Measurements from ENCODE around the gene MUC3A. TPM values are rescaled to one million over a fixed set of nuclear protein-coding genes. Genes with fewer than 3 reads are reported as not detected.
A peak's percentile ranks its signal among the peaks of the same experiment; 100 is the strongest.

Gene MUC3A
- total RNA-seq, 4 donors from 2014 or later: 0.31 TPM; not detected in 3

GRCh38 chr7:101012931-101013330 lies 63.6 kb downstream of the MUC3A start:
- Histone ChIP-seq H3K4me3 (no peak overlapping the region), H3K27ac (no peak overlapping the region), H3K27me3 (peaks cover 35% of the 10 kb centered on the region), H3K36me3 (peaks cover 0 to 7% of the 10 kb centered on the region in 2 donors), H3K9me3 (no peaks in the 10 kb centered on the region), H3K4me1 (peaks cover 0 to 16% (median 3%) of the 10 kb centered on the region in 3 donors)
- WGBS, 2 donors (ENCODE audit: low coverage in 1 of 2): 100% methylated on average over 3 of the region's 6 CpGs; no CpG with 5 or more reads in 1 of the 2 donors
- no peak for ATAC-seq
- TF ChIP-seq POLR2AphosphoS5 (IDR thresholded peaks at IDR 0.05) (no peak), POLR2A (IDR thresholded peaks at IDR 0.05) (no peak), EP300 (IDR thresholded peaks at IDR 0.05) (no peak), CTCF (IDR thresholded peaks at IDR 0.05) (no peak)

- ATAC-seq: no peak
- Histone ChIP-seq H3K36me3 (peaks cover 0 to 7% of the 10 kb centered on the region in 2 donors), H3K4me1 (peaks cover 0 to 16% (median 3%) of the 10 kb centered on the region in 3 donors), H3K27ac (no peak overlapping the region), H3K4me3 (no peak overlapping the region), H3K9me3 (no peaks in the 10 kb centered on the region), H3K27me3 (peaks cover 13% of the 10 kb centered on the region)
- TF ChIP-seq CTCF (IDR thresholded peaks at IDR 0.05): no peak
- no peak for TF ChIP-seq EP300 (IDR thresholded peaks at IDR 0.05)
- TF ChIP-seq POLR2A (IDR thresholded peaks at IDR 0.05): no peak
- no peak for TF ChIP-seq POLR2AphosphoS5 (IDR thresholded peaks at IDR 0.05)
- 100% methylated on average over 1 of the region's 8 CpGs; no CpG with 5 or more reads in 1 of the 2 donors for WGBS, 2 donors (ENCODE audit: low coverage in 1 of 2)
These were observed 66.3 kb downstream of the MUC3A start for GRCh38 chr7:101015626-101016025.

- Histone ChIP-seq H3K36me3 (peaks cover 0 to 7% of the 10 kb centered on the region in 2 donors), H3K4me1 (peaks cover 0 to 16% (median 3%) of the 10 kb centered on the region in 3 donors), H3K27ac (peak overlapping the region in 3 of 4 donors; percentile 61 to 73 (median 72)), H3K9me3 (no peaks in the 10 kb centered on the region), H3K4me3 (peak overlapping the region; percentile 25 to 49), H3K27me3 (peaks cover 24% of the 10 kb centered on the region)
- TF ChIP-seq POLR2A (IDR thresholded peaks at IDR 0.05) (peak in 1 of 2 donors; percentile 9), CTCF (IDR thresholded peaks at IDR 0.05) (no peak)
- WGBS, 2 donors (ENCODE audit: low coverage in 1 of 2): 0% methylated on average over 7 of the region's 29 CpGs; no CpG with 5 or more reads in 1 of the 2 donors
- ATAC-seq: peak; percentile 87
These were observed 67.9 kb downstream of the MUC3A start for GRCh38 chr7:101017064-101017777.

Small RNA genes lying within 50 kb of the gene (small RNA-seq; reads per million reads assigned to genes)
- gene RN7SL549P (0 reads per million in 4 donors), gene RPS29P15 (0 reads per million in 4 donors)

Other genes starting within 250 kb of the MUC3A start
- 10 to 100 TPM; 31.4 to 40.6 (median 33.2) TPM for gene POP7, start 243.4 kb upstream of the MUC3A start, total RNA-seq
- not detected for gene EPO, start 229.1 kb upstream of the MUC3A start, total RNA-seq
- not detected for gene ZAN, start 215.9 kb upstream of the MUC3A start, total RNA-seq
- 10 to 100 TPM; 19.0 to 55.6 (median 41.5) TPM for gene EPHB4, start 122.0 kb upstream of the MUC3A start, total RNA-seq
- 10 to 100 TPM; 11.2 to 32.9 (median 20.2) TPM for gene SLC12A9, start 96.8 kb upstream of the MUC3A start, total RNA-seq
- 10 to 100 TPM; 71.9 to 94.3 (median 89.5) TPM for gene TRIP6, start 82.1 kb upstream of the MUC3A start, total RNA-seq
- 10 to 100 TPM; 47.5 to 73.4 (median 57.0) TPM for gene SRRT, start 74.4 kb upstream of the MUC3A start, total RNA-seq
- 1 to 10 TPM; 5.4 to 9.2 (median 7.7) TPM for gene UFSP1, start 59.8 kb upstream of the MUC3A start, total RNA-seq
- gene ACHE, start 53.6 kb upstream of the MUC3A start, total RNA-seq: 1 to 10 TPM in 3 of 4 donors, under 1 TPM in 1; 0.62 to 3.6 (median 1.1) TPM
- gene MUC12, start 20.0 kb downstream of the MUC3A start, total RNA-seq: 10 to 100 TPM in 1 of 4 donors, under 1 TPM in 1, not detected in 2; 0.54 to 15.1 TPM
- gene MUC17, start 70.5 kb downstream of the MUC3A start, total RNA-seq: under 1 TPM in 1 of 4 donors, not detected in 3; 0.08 TPM
- 10 to 100 TPM; 15.0 to 26.4 (median 23.0) TPM for gene TRIM56, start 135.9 kb downstream of the MUC3A start, total RNA-seq
- gene SERPINE1, start 177.6 kb downstream of the MUC3A start, total RNA-seq: 10 to 100 TPM in 3 of 4 donors, 1 to 10 TPM in 1; 5.4 to 75.3 (median 19.6) TPM
- gene AP1S1, start 204.9 kb downstream of the MUC3A start, total RNA-seq: 10 to 100 TPM; 21.9 to 69.5 (median 34.3) TPM
- under 1 TPM in 2 of 4 donors, not detected in 2; 0.25 to 0.27 TPM for gene VGF, start 216.0 kb downstream of the MUC3A start, total RNA-seq
- not detected for gene NAT16, start 230.8 kb downstream of the MUC3A start, total RNA-seq